Measurements from ENCODE around the gene ITPRIP.

The ITPRIP gene

GRCh38 chr10:104297697-104298660 lies 40.3 kb downstream of the ITPRIP start:
- no peak for DNase-seq (ENCODE audit: low spot score)
- peak; percentile 5 for TF ChIP-seq CTCF (IDR thresholded peaks at IDR 0.05; ENCODE audit: extremely low read depth, missing control alignments)

GRCh38 chr10:104296687-104297436 lies 41.4 kb downstream of the ITPRIP start:
- no peak for DNase-seq (ENCODE audit: low spot score)
- no peak for TF ChIP-seq CTCF (IDR thresholded peaks at IDR 0.05; ENCODE audit: extremely low read depth, missing control alignments)

- no peak for DNase-seq (ENCODE audit: low spot score)
- no peak for TF ChIP-seq CTCF (IDR thresholded peaks at IDR 0.05; ENCODE audit: extremely low read depth, missing control alignments)
These were observed 44.4 kb downstream of the ITPRIP start for GRCh38 chr10:104293781-104294321.

GRCh38 chr10:104293011-104293410 lies 45.3 kb downstream of the ITPRIP start:
- TF ChIP-seq CTCF (IDR thresholded peaks at IDR 0.05; ENCODE audit: extremely low read depth, missing control alignments) = no peak
- DNase-seq (ENCODE audit: low spot score) = no peak

- peak; percentile 89 for DNase-seq (ENCODE audit: low spot score)
- TF ChIP-seq CTCF (IDR thresholded peaks at IDR 0.05; ENCODE audit: extremely low read depth, missing control alignments) = peak; percentile 93
These were observed 46.8 kb downstream of the ITPRIP start for GRCh38 chr10:104291439-104291951.

- no peak for DNase-seq (ENCODE audit: low spot score)
These were observed 49.9 kb downstream of the ITPRIP start for GRCh38 chr10:104288355-104288754.

More at GRCh38 chr10:104288355-104288754, 49.9 kb downstream of the ITPRIP start:
- TF ChIP-seq CTCF (IDR thresholded peaks at IDR 0.05; ENCODE audit: extremely low read depth, missing control alignments) = no peak
